HCT116 (cell line): ENCODE data around the gene HIGD1A. TPM values are rescaled to one million over a fixed set of nuclear protein-coding genes. Genes with fewer than 3 reads are reported as not detected.

ENCODE experiments used
- ATAC-seq: fragments of 200-7000 bp; cut with Tn5 transposase; 2 replicates; pipeline ENCODE4 v1.9.1; 2020; ENCODE audit warnings: mild to moderate bottlenecking, moderate library complexity
- BruUV-seq: library from RNA; stranded (reverse); fragments of 400-500 nt; replicated peaks from 2 replicates; lab custom pipeline; 2021; lab: Mats Ljungman, UMichigan
- CTCF ChIA-PET: fragments of 300-600 bp; sonication (Branson Sonifier 250); formaldehyde crosslinking; loops from one replicate; lab custom pipeline; 2021; ENCODE audit warnings: antibody characterized with exemption; lab: Charles Lee
- POLR2A ChIA-PET: fragments of 300-600, 350-600 bp; sonication (Branson Sonifier 250); formaldehyde crosslinking; loops from one replicate; lab custom pipeline; 2021; ENCODE audit warnings: antibody characterized with exemption; lab: Charles Lee
- RAD21 ChIA-PET, 2 experiments: fragments of 300-600 bp; sonication (Branson Sonifier 250); formaldehyde crosslinking; loops; one replicate each; lab custom pipeline; 2023; ENCODE audit warnings: low total read pairs in 2 of 2; ENCODE audit not compliant: uncharacterized antibody in 2 of 2, unreplicated experiment in 2 of 2, low non-redundant PET in 1 of 2; lab: Charles Lee
- DNase-seq: peaks from one replicate; pipeline ENCODE4 v3.0.0-alpha.2; 2010; ENCODE audit warnings: low read depth, low spot score
- H2AFZ ChIP-seq: fragments of 200-600 bp; shearing (Covaris generic), sonication (generic); 2 replicates; pipeline ENCODE4 v1.6.1; 2017; ENCODE audit warnings: low read depth, mixed run types, mixed read lengths, antibody characterized with exemption, low read length; ENCODE audit not compliant: poor library complexity, severe bottlenecking
- H3K27ac ChIP-seq: 2 replicates; pipeline ENCODE4 v1.5.1; 2012; ENCODE audit warnings: low read depth, low read length
- H3K27me3 ChIP-seq: fragments of 200-600 bp; sonication (generic); 2 replicates; pipeline ENCODE4 v1.6.1; 2016; ENCODE audit warnings: mixed run types, low read length, mixed read lengths; ENCODE audit not compliant: insufficient read depth
- H3K36me3 ChIP-seq, 2 experiments: fragments of 200-500 bp in 1 of 2; fragments of 200-600 bp in 1 of 2; sonication (Bioruptor generic) in 1 of 2; sonication (generic) in 1 of 2; 2 replicates each; pipeline versions ENCODE4 v1.5.1 to v1.6.1; 2014 to 2016; ENCODE audit warnings: low read length in 2 of 2, inconsistent platforms in 1 of 2, mixed read lengths in 1 of 2, mixed run types in 1 of 2; ENCODE audit not compliant: insufficient read depth in 2 of 2, control insufficient read depth in 1 of 2
- H3K4me1 ChIP-seq, 2 experiments: fragments of 200-600 bp in 1 of 2; sonication (generic) in 1 of 2; 2 replicates each; pipeline versions ENCODE4 v1.5.1 to v1.6.1; 2012 to 2017; ENCODE audit warnings: low read length in 2 of 2, inconsistent platforms in 1 of 2, mild to moderate bottlenecking in 1 of 2, mixed read lengths in 1 of 2, mixed run types in 1 of 2, moderate library complexity in 1 of 2; ENCODE audit not compliant: insufficient read depth in 2 of 2, control insufficient read depth in 1 of 2
- H3K4me2 ChIP-seq: fragments of 200-600 bp; sonication (generic); 2 replicates; pipeline ENCODE4 v1.6.1; 2017; ENCODE audit warnings: mixed run types, low read length, mixed read lengths
- H3K4me3 ChIP-seq, 2 experiments: fragments of 200-600 bp in 1 of 2; sonication (generic) in 1 of 2; replicated peaks in 1 of 2; 2 replicates each; pipeline ENCODE4 v1.5.1; 2011 to 2016; ENCODE audit warnings: low read length in 2 of 2, control low read depth in 1 of 2, low read depth in 1 of 2, mild to moderate bottlenecking in 1 of 2, mixed read lengths in 1 of 2, mixed run types in 1 of 2
- H3K79me2 ChIP-seq: fragments of 200-600 bp; sonication (generic); 2 replicates; pipeline ENCODE4 v1.6.1; 2017; ENCODE audit warnings: mild to moderate bottlenecking, mixed run types, low read length, moderate library complexity, mixed read lengths; ENCODE audit not compliant: insufficient read depth
- H3K9ac ChIP-seq: fragments of 200-600 bp; sonication (generic); 2 replicates; pipeline ENCODE4 v1.6.1; 2016; ENCODE audit warnings: low read length, mixed read lengths
- H3K9me2 ChIP-seq: fragments of 200-600 bp; sonication (generic), shearing (Covaris generic); 2 replicates; pipeline ENCODE4 v1.6.1; 2017; ENCODE audit warnings: mixed run types, mild to moderate bottlenecking, moderate library complexity; ENCODE audit not compliant: insufficient read depth
- H3K9me3 ChIP-seq, 2 experiments: fragments of 200-500 bp in 1 of 2; fragments of 200-600 bp in 1 of 2; sonication (Bioruptor generic) in 1 of 2; sonication (generic) in 1 of 2; 2 replicates each; pipeline ENCODE4 v1.6.1; 2014 to 2017; ENCODE audit warnings: low read length in 2 of 2, mixed read lengths in 2 of 2, inconsistent platforms in 1 of 2, low read depth in 1 of 2, mild to moderate bottlenecking in 1 of 2, mixed run types in 1 of 2, moderate library complexity in 1 of 2; ENCODE audit not compliant: control insufficient read depth in 1 of 2, insufficient read depth in 1 of 2
- H4K20me1 ChIP-seq: fragments of 200-600 bp; sonication (generic), shearing (Covaris generic); 2 replicates; pipeline ENCODE4 v1.6.1; 2017; ENCODE audit warnings: mixed run types, mild to moderate bottlenecking, moderate library complexity; ENCODE audit not compliant: insufficient read depth
- EGR1 ChIP-seq: IDR thresholded peaks from 2 replicates; pipeline ENCODE4 v1.6.1; 2012; ENCODE audit warnings: low read depth
- ELF1 ChIP-seq: IDR thresholded peaks from 2 replicates; pipeline ENCODE4 v1.6.1; 2012; ENCODE audit warnings: low read depth, borderline replicate concordance
- JUND ChIP-seq: IDR thresholded peaks from 2 replicates; pipeline ENCODE4 v1.6.1; 2012
- POLR2A ChIP-seq: IDR thresholded peaks from 2 replicates; pipeline ENCODE4 v1.7.0; 2011; ENCODE audit warnings: borderline replicate concordance; ENCODE audit not compliant: insufficient read depth, insufficient read length; ENCODE audit errors: extremely low read depth
- REST ChIP-seq: IDR thresholded peaks from 2 replicates; pipeline ENCODE4 v1.6.1; 2012; ENCODE audit warnings: low read depth
- SRF ChIP-seq: IDR thresholded peaks from 2 replicates; pipeline ENCODE4 v1.6.1; 2012; ENCODE audit warnings: low read depth
- ZBTB33 ChIP-seq: IDR thresholded peaks from 2 replicates; pipeline ENCODE4 v1.6.1; 2011; ENCODE audit warnings: mild to moderate bottlenecking, low read length, moderate library complexity; ENCODE audit not compliant: insufficient replicate concordance; ENCODE audit errors: extremely low read depth
- intact Hi-C: fragments of 100-400 bp; cut with micrococcal nuclease; formaldehyde crosslinking; loops from 2 replicates; pipeline ENCODE4 v1.10.0; 2022
- total RNA-seq: library from RNA; stranded (reverse); gene quantifications from one replicate; pipeline ENCODE4 v1.2.1, GENCODE V29; 2021; ENCODE audit not compliant: unreplicated experiment

The HIGD1A gene
- total RNA-seq, 1 experiment from 2014 or later = 71.2 TPM

- no TSS peak for BruUV-seq
These were observed 25.5 kb upstream of the HIGD1A start for GRCh38 chr3:42829628-42830436.

More at GRCh38 chr3:42829628-42830436, 25.5 kb upstream of the HIGD1A start:
- peaks cover 3 to 29% of the 10 kb centered on the region in 2 experiments for H3K4me1 ChIP-seq
- RAD21 ChIA-PET = no interaction called here
- no peaks in the 10 kb centered on the region for H3K36me3 ChIP-seq
- peak overlapping the region; percentile 93 for H2AFZ ChIP-seq
- intact Hi-C loops = loop anchor here (2.0 to 10.0 kb wide), 5 partner anchors 49 to 599 kb away; no protein-coding TSS in a partner anchor
- no peaks in the 10 kb centered on the region for H3K9me2 ChIP-seq
- no peaks in the 10 kb centered on the region for H3K9me3 ChIP-seq
- no peak overlapping the region for H3K9ac ChIP-seq
- peak overlapping the region; percentile 43 for H3K4me2 ChIP-seq
- DNase-seq = no peak
- TF ChIP-seq SRF (no peak), ZBTB33 (no peak), POLR2A (no peak), REST (no peak), ELF1 (no peak), EGR1 (no peak), JUND (no peak)
- H3K27ac ChIP-seq = no peak overlapping the region
- no peak overlapping the region for H3K4me3 ChIP-seq
- POLR2A ChIA-PET = interaction anchor here (0.5 to 1.0 kb wide), 2 partner anchors 9 to 102 kb away, joined by 3 read pairs; no protein-coding TSS in a partner anchor
- ATAC-seq = no peak
- CTCF ChIA-PET = interaction anchor here (1.0 to 2.0 kb wide), 14 partner anchors 8 to 600 kb away, joined by 3 to 25 read pairs (median 6); partner anchors contain the start of gene HIGD1A
- H4K20me1 ChIP-seq = no peaks in the 10 kb centered on the region
- H3K27me3 ChIP-seq = no peaks in the 10 kb centered on the region
- H3K79me2 ChIP-seq = no peaks in the 10 kb centered on the region
